A549 (cell line): ENCODE results near the gene TRPM2.

Experiments used
- CHD2 ChIP-seq: fragments of 150-350 bp; IDR thresholded peaks from 2 replicates; pipeline ENCODE4 v1.6.1; 2014; ENCODE audit warnings: low read length; ENCODE audit not compliant: partially characterized antibody
- CTCF ChIP-seq: fragments of >200 bp; sonication (Bioruptor Twin); formaldehyde crosslinking; IDR thresholded peaks from 3 replicates; pipeline ENCODE4 v1.5.1; 2016
- E2F6 ChIP-seq: IDR thresholded peaks from 2 replicates; pipeline ENCODE4 v1.6.1; 2012; ENCODE audit warnings: low read depth, borderline replicate concordance
- JUN ChIP-seq, 2 experiments: fragments of >200 bp; sonication (Bioruptor Twin); formaldehyde crosslinking; IDR thresholded peaks; 2 replicates in 1 of 2; 3 replicates in 1 of 2; pipeline ENCODE4 v1.6.1; 2016 to 2017
- MAZ ChIP-seq: fragments of 150-350 bp; IDR thresholded peaks from 2 replicates; pipeline ENCODE4 v1.6.1; 2014; ENCODE audit warnings: antibody characterized with exemption, low read depth, low read length, borderline replicate concordance
- PHF8 ChIP-seq: fragments of 200-600 bp; sonication (generic); IDR thresholded peaks from 2 replicates; pipeline ENCODE4 v1.6.1; 2016; ENCODE audit warnings: low read depth, mild to moderate bottlenecking, antibody characterized with exemption, moderate library complexity, borderline replicate concordance
- POLR2AphosphoS2 ChIP-seq: conservative IDR thresholded peaks from 2 replicates; pipeline ENCODE4 v1.6.1; 2012; ENCODE audit warnings: low read length, improper control_type of control experiment, inconsistent platforms
- RAD21 ChIP-seq, 2 experiments: fragments of >200 bp in 1 of 2; sonication (Bioruptor Twin) in 1 of 2; formaldehyde crosslinking in 1 of 2; IDR thresholded peaks in 1 of 2; conservative IDR thresholded peaks in 1 of 2; 2 replicates in 1 of 2; 3 replicates in 1 of 2; pipeline ENCODE4 v1.6.1; 2012 to 2018; ENCODE audit warnings: inconsistent platforms in 1 of 2
- RFX5 ChIP-seq: fragments of 450-650 bp; IDR thresholded peaks from 2 replicates; pipeline ENCODE4 v1.7.1; 2014; ENCODE audit warnings: antibody characterized with exemption, mild to moderate bottlenecking, moderate library complexity
- USF2 ChIP-seq: fragments of 450-650 bp; IDR thresholded peaks from 2 replicates; pipeline ENCODE4 v1.6.1; 2014; ENCODE audit warnings: antibody characterized with exemption

- no peak for TF ChIP-seq E2F6
- TF ChIP-seq RAD21 (conservative IDR thresholded peaks at IDR 0.05 in 1 of 2, IDR thresholded peaks at IDR 0.05 in 1 of 2), result no peak
- no peak for TF ChIP-seq CTCF
- no peak for TF ChIP-seq PHF8
- no peak for TF ChIP-seq USF2
- TF ChIP-seq POLR2AphosphoS2, result no peak
- TF ChIP-seq CHD2, result no peak
- no peak for TF ChIP-seq JUN (IDR thresholded peaks at IDR 0.05)
- no peak for TF ChIP-seq MAZ
- TF ChIP-seq RFX5, result no peak
These were observed 49.1 kb downstream of the TRPM2 start for GRCh38 chr21:44402323-44403105.
